Gastroesophageal sphincter (tissue), 4 donors: ENCODE measurements around the gene CTTNBP2. TPM values are rescaled to one million over a fixed set of nuclear protein-coding genes. Genes with fewer than 3 reads are reported as not detected.

Experiments
- ATAC-seq: fragments of 150-250 bp; one replicate; pipeline ENCODE4 v1.9.1; 2016; ENCODE audit warnings: mild to moderate bottlenecking, moderate library complexity
- H3K27ac ChIP-seq, 4 donors: fragments of 200-600 bp; sonication (generic) in 3 of 4; 1 replicate in 3 of 4; 2 replicates in 1 of 4; pipeline ENCODE4 v1.5.1; 2016 to 2019
- H3K27me3 ChIP-seq: fragments of 200-600 bp; sonication (generic); one replicate; pipeline ENCODE4 v1.5.1; 2019
- H3K36me3 ChIP-seq, 2 donors: fragments of 200-600 bp; sonication (generic); one replicate each; pipeline ENCODE4 v1.5.1; 2019; ENCODE audit warnings: control low read depth in 1 of 2
- H3K4me1 ChIP-seq, 3 donors: fragments of 200-600 bp; sonication (generic); 1 replicate in 2 of 3; 2 replicates in 1 of 3; pipeline ENCODE4 v1.5.1; 2016 to 2019; ENCODE audit warnings: control low read depth in 2 of 3
- H3K4me3 ChIP-seq, 2 donors: fragments of 200-600 bp; sonication (generic); one replicate each; pipeline ENCODE4 v1.5.1; 2019; ENCODE audit warnings: mild to moderate bottlenecking in 1 of 2, moderate library complexity in 1 of 2
- H3K9me3 ChIP-seq, 3 donors: fragments of 200-600 bp; sonication (generic); one replicate each; pipeline ENCODE4 v1.5.1; 2017 to 2019; ENCODE audit warnings: control low read depth in 2 of 3
- EP300 ChIP-seq: sonication (generic); formaldehyde crosslinking; IDR thresholded peaks from one replicate; pipeline ENCODE4 v1.6.1; 2017; ENCODE audit warnings: antibody characterized with exemption, mild to moderate bottlenecking
- POLR2A ChIP-seq, 2 donors: fragments of 450-650 bp; IDR thresholded peaks; one replicate each; pipeline ENCODE4 v1.6.1; 2017; ENCODE audit warnings: antibody characterized with exemption in 2 of 2, mild to moderate bottlenecking in 2 of 2, moderate library complexity in 1 of 2
- POLR2AphosphoS5 ChIP-seq: sonication (generic); formaldehyde crosslinking; IDR thresholded peaks from one replicate; pipeline ENCODE4 v1.6.1; 2017; ENCODE audit warnings: antibody characterized with exemption
- WGBS, 2 donors: methylation state at CpG; one replicate each; pipeline ENCODE4 v1.1.5; 2018; ENCODE audit warnings: low coverage in 1 of 2; 5-methylcytosine and 5-hydroxymethylcytosine counted together
- total RNA-seq, 4 donors: library from RNA; depleted of rRNA; stranded (reverse); fragments of >200 nt; gene quantifications; one replicate each; pipeline ENCODE4 v1.1.0, GENCODE V29; 2016
- TF ChIP-seq, protein P1 (sequence below), 4 experiments: fragments of 200-600 bp in 2 of 4; fragments of 450-650 bp in 2 of 4; sonication (generic) in 1 of 4; IDR thresholded peaks; one replicate each; pipeline ENCODE4 v1.5.1; 2017 to 2019; ENCODE audit warnings: antibody characterized with exemption in 4 of 4, mild to moderate bottlenecking in 2 of 4, moderate library complexity in 2 of 4

Gene CTTNBP2
- total RNA-seq, 4 donors from 2014 or later = 6.1 to 17.4 (median 13.8) TPM

DNA sequence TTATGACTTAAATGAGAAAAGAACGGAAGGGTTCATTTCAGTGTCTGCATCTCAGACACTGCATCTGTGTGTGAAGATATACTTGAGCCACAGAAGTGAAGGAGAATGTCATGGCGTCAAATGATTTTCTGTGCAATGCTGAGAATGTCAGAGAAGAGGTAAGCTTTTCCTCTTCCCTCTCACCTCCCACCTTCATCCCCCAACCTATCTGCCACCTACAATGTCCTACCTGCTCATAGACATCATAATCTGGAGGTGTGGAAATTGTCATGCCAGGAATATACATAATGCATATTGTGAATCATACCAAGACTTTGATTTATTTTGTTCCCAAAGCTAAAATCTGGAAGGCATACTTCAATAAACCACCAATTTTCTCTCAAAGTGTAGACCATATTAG, 53.7 kb downstream of the CTTNBP2 start:
- Histone ChIP-seq H3K36me3 (no peaks in the 10 kb centered on the region), H3K4me3 (no peak overlapping the region), H3K4me1 (no peaks in the 10 kb centered on the region), H3K27ac (no peak overlapping the region), H3K9me3 (no peaks in the 10 kb centered on the region), H3K27me3 (no peaks in the 10 kb centered on the region)
- TF ChIP-seq EP300 = no peak
- TF ChIP-seq POLR2AphosphoS5 = no peak
- no peak for TF ChIP-seq POLR2A (IDR thresholded peaks at IDR 0.05)
- TF ChIP-seq, protein P1, sequence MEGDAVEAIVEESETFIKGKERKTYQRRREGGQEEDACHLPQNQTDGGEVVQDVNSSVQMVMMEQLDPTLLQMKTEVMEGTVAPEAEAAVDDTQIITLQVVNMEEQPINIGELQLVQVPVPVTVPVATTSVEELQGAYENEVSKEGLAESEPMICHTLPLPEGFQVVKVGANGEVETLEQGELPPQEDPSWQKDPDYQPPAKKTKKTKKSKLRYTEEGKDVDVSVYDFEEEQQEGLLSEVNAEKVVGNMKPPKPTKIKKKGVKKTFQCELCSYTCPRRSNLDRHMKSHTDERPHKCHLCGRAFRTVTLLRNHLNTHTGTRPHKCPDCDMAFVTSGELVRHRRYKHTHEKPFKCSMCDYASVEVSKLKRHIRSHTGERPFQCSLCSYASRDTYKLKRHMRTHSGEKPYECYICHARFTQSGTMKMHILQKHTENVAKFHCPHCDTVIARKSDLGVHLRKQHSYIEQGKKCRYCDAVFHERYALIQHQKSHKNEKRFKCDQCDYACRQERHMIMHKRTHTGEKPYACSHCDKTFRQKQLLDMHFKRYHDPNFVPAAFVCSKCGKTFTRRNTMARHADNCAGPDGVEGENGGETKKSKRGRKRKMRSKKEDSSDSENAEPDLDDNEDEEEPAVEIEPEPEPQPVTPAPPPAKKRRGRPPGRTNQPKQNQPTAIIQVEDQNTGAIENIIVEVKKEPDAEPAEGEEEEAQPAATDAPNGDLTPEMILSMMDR (IDR thresholded peaks at IDR 0.05) = no peak
- ATAC-seq = no peak
- WGBS, 2 donors = 72 to 80% methylated on average over 2 of the region's 2 CpGs

DNA sequence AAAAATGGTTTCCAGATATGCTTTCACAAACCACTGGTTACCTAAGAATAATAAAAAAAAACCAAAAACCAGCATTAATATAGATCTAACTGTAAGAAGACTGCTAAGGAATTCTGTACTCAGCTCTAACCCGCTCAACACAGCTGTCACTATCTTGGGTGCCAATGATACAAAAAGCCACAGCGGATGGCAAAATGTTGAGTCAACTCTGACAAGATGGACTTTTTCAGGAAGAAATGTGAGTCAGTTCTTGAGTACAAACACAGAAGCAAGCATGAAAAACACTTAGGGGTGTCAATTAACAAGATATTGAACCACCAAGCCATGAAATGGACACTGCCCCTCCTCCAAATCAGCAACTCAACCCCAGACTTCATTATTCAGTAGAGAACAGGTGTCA, 55.0 kb downstream of the CTTNBP2 start:
- TF ChIP-seq, protein P1 (IDR thresholded peaks at IDR 0.05) = no peak
- no peak for TF ChIP-seq EP300
- no peak for TF ChIP-seq POLR2A (IDR thresholded peaks at IDR 0.05)
- TF ChIP-seq POLR2AphosphoS5 = no peak
- no peak for ATAC-seq
- 70 to 93% methylated on average over 2 of the region's 2 CpGs for WGBS, 2 donors

DNA sequence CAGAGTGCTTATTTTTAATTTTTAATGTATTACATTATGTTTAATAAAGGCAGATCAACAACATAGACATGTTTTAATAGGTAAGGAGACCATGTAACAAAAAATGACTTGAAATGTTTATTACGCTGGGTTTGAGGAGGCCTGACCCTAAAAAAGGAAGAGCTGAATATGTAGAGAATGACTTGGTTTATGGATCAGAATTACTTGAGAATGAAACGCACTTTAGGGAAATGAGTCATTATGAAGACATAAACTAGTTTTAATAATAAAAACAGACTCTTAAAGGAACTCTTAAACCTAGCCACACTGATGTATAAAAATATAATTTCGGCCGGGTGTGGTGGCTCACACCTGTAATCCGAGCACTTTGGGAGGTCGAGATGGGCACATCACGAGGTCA, 56.5 kb downstream of the CTTNBP2 start:
- Histone ChIP-seq H3K27ac (no peak overlapping the region), H3K27me3 (no peaks in the 10 kb centered on the region), H3K4me1 (peaks cover 0 to 13% (median 0%) of the 10 kb centered on the region in 3 donors), H3K4me3 (no peak overlapping the region), H3K9me3 (no peaks in the 10 kb centered on the region), H3K36me3 (no peaks in the 10 kb centered on the region)
- TF ChIP-seq EP300 (no peak), POLR2A (IDR thresholded peaks at IDR 0.05) (no peak)
- 55 to 67% methylated on average over 2 to 7 of the region's 7 CpGs for WGBS, 2 donors
- no peak for ATAC-seq

More for the DNA sequence above, 55.0 kb downstream of the CTTNBP2 start:
- no peaks in the 10 kb centered on the region for H3K36me3 ChIP-seq
- H3K4me1 ChIP-seq = no peaks in the 10 kb centered on the region
- H3K9me3 ChIP-seq = no peaks in the 10 kb centered on the region
- no peak overlapping the region for H3K27ac ChIP-seq
- H3K4me3 ChIP-seq = no peak overlapping the region
- no peaks in the 10 kb centered on the region for H3K27me3 ChIP-seq

DNA sequence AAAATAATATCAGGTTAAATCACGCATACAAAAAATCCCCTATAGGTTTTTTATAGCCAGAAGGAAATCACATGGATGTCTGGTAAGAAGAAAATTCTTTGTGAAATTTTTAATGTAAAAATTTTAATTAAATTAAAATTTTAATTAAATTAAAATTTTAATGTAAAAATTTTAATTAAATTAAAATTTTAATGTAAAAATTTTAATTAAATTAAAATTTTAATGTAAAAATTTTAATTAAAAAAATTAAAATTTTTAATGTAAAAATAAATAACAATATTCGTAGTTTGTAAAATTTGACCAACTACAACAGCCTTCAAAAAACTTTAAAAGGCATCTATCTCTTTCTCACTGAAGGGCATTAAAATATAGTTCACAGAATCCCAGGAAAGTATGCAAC, 61.5 kb downstream of the CTTNBP2 start:
- TF ChIP-seq POLR2A (IDR thresholded peaks at IDR 0.05) (no peak), EP300 (no peak), POLR2AphosphoS5 (no peak)
- TF ChIP-seq, protein P1 (IDR thresholded peaks at IDR 0.05) = no peak
- WGBS, 2 donors = 60 to 100% methylated on average over 1 to 2 of the region's 2 CpGs
- Histone ChIP-seq H3K27ac (no peak overlapping the region), H3K36me3 (no peaks in the 10 kb centered on the region), H3K9me3 (no peaks in the 10 kb centered on the region), H3K4me1 (peaks cover 0 to 41% (median 5%) of the 10 kb centered on the region in 3 donors), H3K4me3 (no peak overlapping the region), H3K27me3 (no peaks in the 10 kb centered on the region)
- ATAC-seq = no peak

DNA sequence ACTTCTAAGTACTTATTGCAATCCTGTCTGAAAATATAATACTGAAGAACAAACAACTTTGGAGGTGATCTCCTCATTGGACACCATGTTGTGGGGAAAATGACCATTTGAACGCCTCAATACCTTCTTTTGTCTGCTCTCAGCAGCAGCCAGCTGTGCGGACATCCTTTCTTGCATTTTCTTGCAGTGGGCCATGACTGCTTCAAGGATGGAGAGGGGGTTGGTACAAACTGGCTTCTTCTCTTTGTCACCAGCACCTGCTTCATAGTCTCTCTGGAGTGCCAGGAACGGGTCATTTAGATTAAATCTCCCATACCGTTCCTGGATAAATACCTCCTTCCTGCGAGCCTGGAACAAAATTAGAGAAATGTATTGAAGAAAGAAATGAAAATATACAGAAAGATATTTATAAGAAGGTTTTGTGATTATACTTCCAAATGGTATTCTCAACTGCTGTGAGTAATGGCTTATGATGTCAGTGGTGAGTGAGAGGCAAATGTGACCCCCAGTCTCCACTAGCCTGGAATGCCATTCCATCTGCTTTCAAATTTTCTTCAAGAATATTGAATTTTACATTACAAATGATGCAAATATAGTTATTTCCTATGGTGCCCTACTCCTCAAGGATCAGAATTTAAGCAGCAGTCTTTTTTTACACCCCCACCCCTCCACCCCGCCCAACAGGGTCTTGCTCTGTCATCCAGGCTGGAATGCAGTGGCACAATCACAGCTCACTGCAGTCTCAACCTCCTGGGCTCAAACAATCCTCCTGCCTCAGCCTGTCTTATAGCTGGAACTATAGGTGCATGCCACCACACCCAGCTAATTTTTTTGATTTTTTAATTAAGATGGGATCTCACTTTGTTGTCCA, 62.4 kb downstream of the CTTNBP2 start:
- Histone ChIP-seq H3K9me3 (no peaks in the 10 kb centered on the region), H3K4me3 (no peak overlapping the region), H3K27ac (no peak overlapping the region), H3K36me3 (no peaks in the 10 kb centered on the region), H3K27me3 (no peaks in the 10 kb centered on the region), H3K4me1 (peaks cover 0 to 41% (median 5%) of the 10 kb centered on the region in 3 donors)
- WGBS, 2 donors = 82 to 92% methylated on average over 5 of the region's 6 CpGs
- TF ChIP-seq POLR2AphosphoS5 = no peak
- TF ChIP-seq POLR2A (IDR thresholded peaks at IDR 0.05) = no peak
- TF ChIP-seq, protein P1 (IDR thresholded peaks at IDR 0.05) = no peak
- ATAC-seq = no peak
